IMR-90 (cell line): ENCODE data around the gene IFI35. TPM values are rescaled to one million over a fixed set of nuclear protein-coding genes. Genes with fewer than 3 reads are reported as not detected.

Experiments used
- ATAC-seq: fragments of 200-7000 bp; cut with Tn5 transposase; 2 replicates; pipeline ENCODE4 v1.9.1; 2020; ENCODE audit warnings: low read depth, mild to moderate bottlenecking, moderate library complexity
- BruUV-seq: library from RNA; stranded (reverse); fragments of 400-500 nt; replicated peaks from 2 replicates; lab custom pipeline; 2021; lab: Mats Ljungman, UMichigan
- CTCF ChIA-PET: fragments of 300-600 bp; formaldehyde crosslinking; extraction: SDS; loops from one replicate; lab custom pipeline; 2021; ENCODE audit warnings: antibody characterized with exemption; lab: Yijun Ruan, JAX
- POLR2A ChIA-PET: fragments of 300-600 bp; sonication (Branson Sonifier 250); formaldehyde crosslinking; loops from one replicate; lab custom pipeline; 2022; ENCODE audit warnings: antibody characterized with exemption; ENCODE audit not compliant: unreplicated experiment; lab: Charles Lee
- DNase-seq: peaks from one replicate; pipeline ENCODE4 v3.0.0; 2013
- H2AFZ ChIP-seq: replicated peaks from 2 replicates; pipeline ENCODE3; 2013; ENCODE audit warnings: low read length, mild to moderate bottlenecking; ENCODE audit not compliant: poor library complexity
- H2AK5ac ChIP-seq: 2 replicates; pipeline ENCODE4 v1.6.1; 2013; ENCODE audit warnings: low read depth, low read length, inconsistent platforms
- H2AK9ac ChIP-seq: replicated peaks from 2 replicates; pipeline ENCODE3; 2013; ENCODE audit warnings: mild to moderate bottlenecking, low read depth, low read length, moderate library complexity; ENCODE audit not compliant: poor library complexity
- H2BK120ac ChIP-seq: 2 replicates; pipeline ENCODE4 v1.6.1; 2013; ENCODE audit warnings: low read depth, low read length, inconsistent platforms
- H2BK15ac ChIP-seq: 3 replicates; pipeline ENCODE4 v1.6.1; 2013; ENCODE audit warnings: low read depth, low read length, inconsistent platforms
- H2BK20ac ChIP-seq: 2 replicates; pipeline ENCODE4 v1.6.1; 2013; ENCODE audit warnings: low read depth, mild to moderate bottlenecking, inconsistent platforms, low read length, moderate library complexity
- H2BK5ac ChIP-seq: 2 replicates; pipeline ENCODE4 v1.6.1; 2013; ENCODE audit warnings: mild to moderate bottlenecking, low read depth, low read length, inconsistent platforms; ENCODE audit not compliant: poor library complexity, severe bottlenecking
- H3K14ac ChIP-seq: replicated peaks from 2 replicates; pipeline ENCODE4 v1.6.1; 2013; ENCODE audit warnings: low read depth, low read length, inconsistent platforms
- H3K18ac ChIP-seq: 2 replicates; pipeline ENCODE4 v1.6.1; 2013; ENCODE audit warnings: low read depth, low read length, control low read depth
- H3K23ac ChIP-seq: 2 replicates; pipeline ENCODE4 v1.6.1; 2013; ENCODE audit warnings: low read depth, low read length, inconsistent platforms
- H3K27ac ChIP-seq: 2 replicates; pipeline ENCODE4 v1.5.1; 2013; ENCODE audit warnings: mild to moderate bottlenecking, control low read depth, low read length; ENCODE audit not compliant: insufficient read depth
- H3K27me3 ChIP-seq: 2 replicates; pipeline ENCODE4 v1.6.1; 2013; ENCODE audit warnings: low read length; ENCODE audit not compliant: control insufficient read depth, insufficient read depth
- H3K36me3 ChIP-seq: 2 replicates; pipeline ENCODE4 v1.6.1; 2013; ENCODE audit warnings: low read length, mixed read lengths; ENCODE audit not compliant: control insufficient read depth, insufficient read depth
- H3K4ac ChIP-seq: 2 replicates; pipeline ENCODE4 v1.6.1; 2013; ENCODE audit warnings: low read depth, low read length, inconsistent platforms
- H3K4me1 ChIP-seq: 2 replicates; pipeline ENCODE4 v1.6.1; 2013; ENCODE audit warnings: low read length, mixed read lengths; ENCODE audit not compliant: control insufficient read depth, insufficient read depth
- H3K4me2 ChIP-seq: 2 replicates; pipeline ENCODE4 v1.6.1; 2013; ENCODE audit warnings: low read depth, mild to moderate bottlenecking, control low read depth, low read length, moderate library complexity
- H3K4me3 ChIP-seq: 2 replicates; pipeline ENCODE4 v1.5.1; 2013; ENCODE audit warnings: low read depth, mild to moderate bottlenecking, control low read depth, low read length, moderate library complexity; ENCODE audit not compliant: insufficient read depth
- H3K56ac ChIP-seq: 2 replicates; pipeline ENCODE4 v1.6.1; 2013; ENCODE audit warnings: low read length, inconsistent platforms; ENCODE audit not compliant: insufficient read depth; ENCODE audit errors: extremely low read depth
- H3K79me1 ChIP-seq, 2 experiments: 2 replicates each; pipeline ENCODE4 v1.6.1; 2013; ENCODE audit warnings: low read length in 2 of 2, inconsistent platforms in 1 of 2, low read depth in 1 of 2
- H3K9ac ChIP-seq: 2 replicates; pipeline ENCODE4 v1.6.1; 2013; ENCODE audit warnings: low read depth, low read length, control low read depth
- H3K9me1 ChIP-seq: 2 replicates; pipeline ENCODE4 v1.6.1; 2013; ENCODE audit warnings: low read length, inconsistent platforms; ENCODE audit not compliant: insufficient read depth
- H3K9me3 ChIP-seq: 2 replicates; pipeline ENCODE4 v1.6.1; 2013; ENCODE audit warnings: low read length; ENCODE audit not compliant: control insufficient read depth, insufficient read depth
- H4K20me1 ChIP-seq: 2 replicates; pipeline ENCODE4 v1.6.1; 2013; ENCODE audit warnings: low read length, inconsistent platforms; ENCODE audit not compliant: insufficient read depth
- H4K5ac ChIP-seq: 2 replicates; pipeline ENCODE4 v1.6.1; 2013; ENCODE audit warnings: mild to moderate bottlenecking, low read depth, low read length, control low read depth
- H4K8ac ChIP-seq, 2 experiments: 2 replicates each; pipeline ENCODE4 v1.6.1; 2013; ENCODE audit warnings: low read depth in 2 of 2, low read length in 2 of 2, control low read depth in 1 of 2, inconsistent platforms in 1 of 2
- H4K91ac ChIP-seq: 2 replicates; pipeline ENCODE4 v1.6.1; 2013; ENCODE audit warnings: low read depth, low read length, inconsistent platforms; ENCODE audit not compliant: insufficient read depth
- CEBPB ChIP-seq: IDR thresholded peaks from 2 replicates; pipeline ENCODE4 v1.6.1; 2012; ENCODE audit warnings: low read depth, low read length, improper control_type of control experiment
- CHD1 ChIP-seq: IDR thresholded peaks from 2 replicates; pipeline ENCODE4 v1.6.1; 2012; ENCODE audit warnings: low read depth, low read length, improper control_type of control experiment
- CTCF ChIP-seq: conservative IDR thresholded peaks from 2 replicates; pipeline ENCODE4 v1.5.1; 2012; ENCODE audit warnings: mild to moderate bottlenecking, low read depth, low read length, improper control_type of control experiment
- MAFK ChIP-seq: IDR thresholded peaks from 2 replicates; pipeline ENCODE4 v1.6.1; 2012; ENCODE audit warnings: low read depth, low read length, improper control_type of control experiment
- NFE2L2 ChIP-seq: fragments of 150-350 bp; IDR thresholded peaks from 2 replicates; pipeline ENCODE4 v1.6.1; 2016; ENCODE audit warnings: low read depth, mild to moderate bottlenecking, low read length
- POLR2A ChIP-seq: IDR thresholded peaks from 2 replicates; pipeline ENCODE4 v1.6.1; 2012; ENCODE audit warnings: mild to moderate bottlenecking, low read depth, low read length
- RAD21 ChIP-seq: IDR thresholded peaks from 2 replicates; pipeline ENCODE4 v1.6.1; 2012; ENCODE audit warnings: low read length, improper control_type of control experiment
- RCOR1 ChIP-seq: IDR thresholded peaks from 2 replicates; pipeline ENCODE4 v1.6.1; 2012; ENCODE audit warnings: mild to moderate bottlenecking, low read length, improper control_type of control experiment; ENCODE audit not compliant: insufficient replicate concordance
- RFX5 ChIP-seq: IDR thresholded peaks from 2 replicates; pipeline ENCODE4 v1.8.0; 2012; ENCODE audit warnings: low read depth, mild to moderate bottlenecking, low read length, moderate library complexity
- SMC3 ChIP-seq: fragments of 150-350 bp; IDR thresholded peaks from 2 replicates; pipeline ENCODE4 v1.6.1; 2016; ENCODE audit warnings: low read depth, mild to moderate bottlenecking, antibody characterized with exemption, low read length, moderate library complexity
- USF2 ChIP-seq: fragments of 150-350 bp; IDR thresholded peaks from 2 replicates; pipeline ENCODE4 v1.6.1; 2017; ENCODE audit warnings: mild to moderate bottlenecking, antibody characterized with exemption, low read length, low read depth
- WGBS, 2 experiments: methylation state at CpG; one replicate each; pipeline versions ENCODE4 v1.1.5 to v1.1.7; 2013; ENCODE audit warnings: missing lambda C conversion rate in 2 of 2; ENCODE audit not compliant: insufficient read length in 1 of 2; ENCODE audit errors: extremely low coverage in 2 of 2; 5-methylcytosine and 5-hydroxymethylcytosine counted together
- dilution Hi-C: fragments of 300-500 bp; cut with HindIII; formaldehyde crosslinking; loops from one replicate; pipeline ENCODE4 v1.14.3; 2018; ENCODE audit warnings: low sequenced_read_pairs; ENCODE audit not compliant: unreplicated experiment
- in situ Hi-C: fragments of 300-500 bp; cut with MboI; formaldehyde crosslinking; loops from 3 replicates; pipeline ENCODE4 v1.14.3; 2019; ENCODE audit warnings: low sequenced_read_pairs, inconsistent platforms, mixed read lengths
- intact Hi-C: fragments of 100-400 bp; cut with micrococcal nuclease; formaldehyde crosslinking; loops from 2 replicates; pipeline ENCODE4 v1.10.0; 2022
- polyA plus RNA-seq, 3 experiments: library from polyadenylated mRNA; depleted of rRNA; stranded (reverse); fragments of >200 nt; gene quantifications; 2 replicates each; pipeline ENCODE4 v1.2.3, GENCODE V29; 2012; ENCODE audit warnings: low replicate concordance in 1 of 3
- total RNA-seq: library from RNA; depleted of rRNA; stranded (reverse); fragments of >200 nt; gene quantifications from 2 replicates; pipeline ENCODE4 v1.2.3, GENCODE V29; 2012
- TF ChIP-seq, protein P1 (sequence below): fragments of 150-350 bp; IDR thresholded peaks from 2 replicates; pipeline ENCODE4 v1.6.1; 2016; ENCODE audit warnings: low read depth, mild to moderate bottlenecking, low read length, moderate library complexity, borderline replicate concordance

Gene IFI35
- total and polyA plus RNA-seq, 2 of the 4 experiments (the other 2 are of a cell fraction), result 15.8 to 17.0 TPM

GRCh38 chr17:43025290-43025657, 18.7 kb downstream of the IFI35 start:
- dilution Hi-C loops (no loop called here), intact Hi-C loops (no loop called here), in situ Hi-C loops (loop anchor here (5.0 kb wide), 1 partner anchor 147 kb away; the partner anchor contains the start of gene NBR1)
- peak overlapping the region; percentile 42 for H3K4me3 ChIP-seq
- DNase-seq (no peak), ATAC-seq (no peak)
- WGBS, 2 experiments, result 7% methylated on average over 19 of the region's 27 CpGs; no CpG with 5 or more reads in 1 of the 2 experiments
- no peak overlapping the region for H2BK15ac ChIP-seq
- H2BK20ac ChIP-seq, result no peak overlapping the region
- no TSS peak for BruUV-seq
- peaks cover 5% of the 10 kb centered on the region; the same call in 1 of the 2 replicates for H3K4me1 ChIP-seq
- no peak overlapping the region for H2AK5ac ChIP-seq
- CTCF ChIA-PET, result interaction anchor here (1.6 kb wide), 1 partner anchor 151 kb away, joined by 7 read pairs; no protein-coding TSS in a partner anchor
- peaks cover under 1 to 16% of the 10 kb centered on the region in 2 experiments; a peak in 3 of 4 replicates for H3K79me1 ChIP-seq
- H3K27me3 ChIP-seq, result peaks cover 4% of the 10 kb centered on the region; the same call in 1 of the 2 replicates
- no peak overlapping the region for H2BK120ac ChIP-seq
- no peak overlapping the region for H4K5ac ChIP-seq
- H3K56ac ChIP-seq, result no peak overlapping the region
- no peak overlapping the region for H3K14ac ChIP-seq
- H3K18ac ChIP-seq, result no peak overlapping the region
- H4K8ac ChIP-seq, result peak overlapping the region in 1 of 2 experiments; percentile 37; a peak in 1 of 4 replicates
- peak overlapping the region; percentile 28; the same call in 1 of the 2 replicates for H3K23ac ChIP-seq
- peak overlapping the region; percentile 93 for H2AFZ ChIP-seq
- peaks cover under 1% of the 10 kb centered on the region for H3K9me1 ChIP-seq
- H3K36me3 ChIP-seq, result peaks cover 2% of the 10 kb centered on the region; the same call in 1 of the 2 replicates
- no peak overlapping the region for H3K27ac ChIP-seq
- peak overlapping the region; percentile 78 for H2AK9ac ChIP-seq
- no peak overlapping the region for H4K91ac ChIP-seq
- POLR2A ChIA-PET, result no interaction called here
- no peak overlapping the region for H2BK5ac ChIP-seq
- no peaks in the 10 kb centered on the region for H3K9me3 ChIP-seq
- H3K9ac ChIP-seq, result no peak overlapping the region
- no peak for TF ChIP-seq USF2
- no peak for TF ChIP-seq CEBPB
- TF ChIP-seq MAFK, result no peak
- TF ChIP-seq NFE2L2, result no peak
- TF ChIP-seq CHD1, result no peak
- no peak for TF ChIP-seq SMC3
- no peak for TF ChIP-seq RCOR1
- TF ChIP-seq RAD21, result no peak
- no peak for TF ChIP-seq POLR2A
- TF ChIP-seq CTCF, result no peak
- TF ChIP-seq RFX5, result no peak
- TF ChIP-seq, protein P1, sequence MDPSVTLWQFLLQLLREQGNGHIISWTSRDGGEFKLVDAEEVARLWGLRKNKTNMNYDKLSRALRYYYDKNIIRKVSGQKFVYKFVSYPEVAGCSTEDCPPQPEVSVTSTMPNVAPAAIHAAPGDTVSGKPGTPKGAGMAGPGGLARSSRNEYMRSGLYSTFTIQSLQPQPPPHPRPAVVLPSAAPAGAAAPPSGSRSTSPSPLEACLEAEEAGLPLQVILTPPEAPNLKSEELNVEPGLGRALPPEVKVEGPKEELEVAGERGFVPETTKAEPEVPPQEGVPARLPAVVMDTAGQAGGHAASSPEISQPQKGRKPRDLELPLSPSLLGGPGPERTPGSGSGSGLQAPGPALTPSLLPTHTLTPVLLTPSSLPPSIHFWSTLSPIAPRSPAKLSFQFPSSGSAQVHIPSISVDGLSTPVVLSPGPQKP, result no peak
- H3K4ac ChIP-seq, result no peak overlapping the region
- no peaks in the 10 kb centered on the region for H4K20me1 ChIP-seq
- peak overlapping the region; percentile 46; the same call in 1 of the 2 replicates for H3K4me2 ChIP-seq
